Stimulated activated CD4-positive, alpha-beta T cell treated with anti-CD3 and anti-CD28 coated beads, Interleukin-4, amount 100 ng/mL, for 4 hours (primary cell): ENCODE measurements around the gene MNT.

Experiments used
- DNase-seq, 2 experiments: peaks; one replicate each; pipeline ENCODE4 v3.0.0-alpha.2; 2020

Gene MNT

DNA sequence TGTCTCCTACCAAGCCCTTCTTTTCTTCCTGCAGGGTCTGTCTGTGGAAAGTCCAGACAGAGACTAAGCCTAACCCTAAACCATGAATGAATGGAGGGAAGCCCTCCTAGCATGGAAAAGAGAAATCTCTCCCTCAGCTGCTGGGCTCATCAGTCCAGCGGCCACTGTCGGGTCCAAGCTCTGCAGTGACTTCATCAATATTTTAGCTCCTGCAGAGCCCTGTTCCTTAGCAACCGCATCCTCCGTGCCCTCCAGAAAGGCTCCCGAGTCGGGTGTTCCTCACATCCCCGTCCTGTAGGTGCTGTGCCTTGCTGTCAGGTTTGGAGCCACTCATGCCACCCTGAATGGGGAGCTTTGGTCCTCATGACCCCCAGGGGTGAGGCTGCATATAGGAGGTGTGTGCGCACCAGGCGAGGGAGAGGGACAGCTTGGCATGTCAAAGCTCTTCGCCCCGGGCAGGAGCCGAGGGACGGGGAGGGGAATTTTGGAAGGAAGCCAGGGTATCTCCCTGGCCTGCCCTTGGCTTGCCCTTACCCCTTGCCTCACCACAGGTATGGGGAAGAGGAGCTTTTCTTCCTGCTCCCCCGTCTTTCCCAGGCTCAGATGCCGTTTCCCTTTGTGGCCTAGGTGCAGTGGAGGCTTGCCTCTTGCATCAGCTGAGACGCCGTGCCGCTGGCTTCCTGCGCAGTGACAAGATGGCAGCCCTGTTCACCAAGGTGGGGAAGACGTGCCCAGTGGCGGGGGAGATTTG is 39.7 kb downstream of the MNT start:
- DNase-seq = no peak

DNA sequence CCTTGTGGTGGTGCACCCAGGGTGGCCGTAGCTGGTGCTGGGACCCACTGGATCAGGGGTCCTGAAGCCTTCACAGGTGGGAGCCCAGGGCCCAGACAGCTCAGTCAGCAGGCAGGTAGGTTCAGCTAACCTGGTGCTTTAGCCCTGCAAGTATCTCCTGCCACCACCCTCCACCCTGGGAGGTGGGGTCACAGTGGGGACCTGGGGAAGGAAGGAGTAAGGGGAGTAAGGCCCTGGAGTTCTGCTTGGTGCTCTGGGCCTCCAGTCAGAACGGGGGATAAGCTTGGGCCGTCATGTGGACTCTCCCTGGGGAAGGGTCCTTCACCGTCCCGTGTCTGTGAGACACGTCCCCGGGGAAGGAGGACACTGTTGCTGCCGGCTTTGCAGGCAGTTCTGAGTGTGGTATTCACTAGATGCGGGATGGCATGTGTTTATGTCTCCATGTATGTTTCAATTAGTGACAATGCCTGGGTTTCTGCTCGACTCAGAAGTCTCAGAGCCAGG is 42.9 kb downstream of the MNT start:
- no peak for DNase-seq

DNA sequence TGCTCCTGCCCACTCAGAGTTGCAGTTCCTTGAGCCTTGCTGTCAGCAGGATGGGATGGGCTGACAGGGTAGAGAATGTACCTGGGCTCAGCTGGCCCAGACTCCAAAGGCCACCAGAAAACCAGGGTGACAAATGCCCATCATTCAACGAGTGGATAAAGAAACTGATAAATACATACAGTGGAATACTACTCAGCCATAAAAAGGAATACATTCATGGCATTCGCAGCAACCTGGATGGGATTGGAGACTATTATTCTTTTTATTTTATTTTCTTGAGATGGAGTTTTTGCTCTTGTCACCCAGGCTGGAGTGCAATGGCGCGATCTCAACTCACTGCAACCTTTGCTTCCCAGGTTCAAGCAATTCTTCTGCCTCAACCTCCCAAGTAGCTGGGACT is 43.6 kb downstream of the MNT start:
- no peak for DNase-seq

DNA sequence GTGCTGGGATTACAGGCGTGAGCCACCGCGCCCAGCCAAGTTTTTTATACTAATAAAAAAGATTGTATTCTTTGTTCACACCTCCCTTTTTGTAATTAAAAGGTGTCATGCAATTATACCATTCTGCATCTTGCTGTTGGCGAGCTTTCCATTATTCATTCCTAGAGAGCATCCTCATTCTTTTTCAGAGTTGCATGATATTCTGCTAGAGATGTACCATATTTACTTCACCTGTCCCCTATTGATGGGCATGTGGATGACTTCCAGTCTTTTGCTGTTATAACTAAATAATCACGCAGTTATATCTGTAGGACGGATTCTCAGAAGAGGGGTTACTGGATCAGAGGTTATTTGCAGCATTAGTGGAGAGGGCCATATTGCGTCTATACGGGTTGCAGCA is 46.5 kb downstream of the MNT start:
- DNase-seq = no peak

- DNase-seq = no peak
Measured at GRCh38 chr17:2351269-2351668, 49.6 kb downstream of the MNT start.

GRCh38 chr17:2347805-2348685 is 52.8 kb downstream of the MNT start:
- DNase-seq = no peak

DNA sequence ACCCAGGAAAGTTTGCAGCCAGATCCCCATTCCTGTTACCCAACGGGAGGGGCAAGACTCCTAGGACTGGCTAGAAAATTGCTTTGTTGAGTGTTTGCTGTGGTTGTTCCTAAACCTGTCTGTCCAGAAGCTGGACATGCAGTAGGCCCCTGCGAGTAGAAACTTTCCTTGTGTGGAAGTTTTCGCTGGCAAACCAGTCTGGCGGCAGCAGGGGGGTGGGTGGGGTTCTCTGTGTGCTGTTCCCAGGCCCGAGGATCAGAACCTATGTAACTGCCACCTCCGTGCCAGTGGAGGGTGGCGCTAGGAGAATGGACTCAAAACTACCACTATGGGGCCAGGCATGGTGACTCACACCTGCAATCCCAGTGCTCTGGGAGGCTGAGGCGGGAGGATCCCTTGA is 54.4 kb downstream of the MNT start:
- no peak for DNase-seq

DNA sequence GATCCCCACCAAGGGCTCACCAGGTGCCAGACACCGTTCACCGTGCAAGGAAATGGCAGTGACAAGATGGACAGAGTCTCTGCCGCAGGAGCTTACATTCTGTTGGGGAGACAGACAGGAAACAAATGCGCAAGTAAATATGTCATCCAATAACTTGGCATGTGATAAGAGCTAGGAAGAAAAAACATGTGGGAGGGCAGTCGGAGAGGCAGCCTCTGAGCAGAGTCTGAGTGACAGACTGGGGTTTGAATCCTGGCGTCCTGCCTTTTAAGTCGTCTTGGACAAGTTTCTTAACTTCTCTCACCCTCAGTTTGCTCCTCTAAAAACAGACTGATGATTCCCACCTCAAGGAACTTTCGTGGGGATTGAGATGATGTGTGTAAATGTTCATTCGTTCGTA is 56.3 kb downstream of the MNT start:
- no peak for DNase-seq

- DNase-seq = peak in 1 of 2 experiments; percentile 21
Measured at GRCh38 chr17:2343421-2343820, 57.4 kb downstream of the MNT start.

- peak in 1 of 2 experiments; percentile 4 for DNase-seq
Measured at GRCh38 chr17:2338315-2338657, 62.6 kb downstream of the MNT start.

GRCh38 chr17:2337544-2338314 is 63.1 kb downstream of the MNT start:
- peak; percentile 27 to 46 for DNase-seq

- peak; percentile 63 to 70 for DNase-seq
Measured at GRCh38 chr17:2336852-2337543, 63.9 kb downstream of the MNT start, which contains the start of gene SGSM2. SGSM2 (plus strand) TSS chr17:2337501; CDS start chr17:2337689, 188 bp downstream.

DNA sequence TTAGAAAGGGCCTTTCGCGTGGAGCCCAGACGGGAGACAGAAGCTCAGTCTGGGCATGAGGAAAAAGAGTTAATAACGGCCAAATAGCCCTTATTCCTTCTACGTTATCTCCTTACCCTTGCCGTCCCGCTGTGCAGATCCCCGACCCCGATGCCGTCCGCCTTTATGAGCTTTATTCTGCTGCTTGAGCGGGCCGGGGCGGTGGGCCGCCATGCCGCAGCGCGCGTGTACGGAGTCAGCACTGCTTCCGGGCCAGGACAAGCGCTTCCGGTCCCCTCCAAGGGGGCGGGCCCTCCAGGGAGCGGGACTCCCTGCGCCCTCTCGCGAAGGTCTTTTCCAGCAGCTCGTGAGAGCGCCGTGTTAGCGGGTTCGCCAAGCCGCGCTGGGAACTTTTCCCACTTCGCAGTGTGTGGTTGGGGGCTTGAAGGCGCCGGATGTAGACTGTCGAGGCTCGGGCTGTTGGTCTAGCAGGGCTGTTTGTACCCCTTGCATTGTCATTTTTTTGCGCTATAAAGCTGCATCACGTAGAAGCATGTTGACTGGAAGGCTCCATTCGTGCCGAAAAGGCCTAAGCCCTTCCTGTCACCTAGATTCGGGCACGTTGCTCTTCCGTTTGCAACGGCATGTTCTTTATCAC is 64.5 kb downstream of the MNT start, which contains the start of gene TSR1:
Gene TSR1 (minus strand): TSS at position 243 of the 637 bp plus-strand sequence. CDS start 30 bp downstream, at position 213.
- DNase-seq = peak; percentile 87 to 90

GRCh38 chr17:2335726-2336214 is 65.1 kb downstream of the MNT start:
- peak in 1 of 2 experiments; percentile 14 for DNase-seq
